ENCODE results near the gene TBC1D22B. TPM values are rescaled to one million over a fixed set of nuclear protein-coding genes. Genes with fewer than 3 reads are reported as not detected.

The TBC1D22B gene
- total and polyA plus RNA-seq, 2 of the 13 experiments (the other 11 are each of a cell fraction or from before 2014, with no cell fraction given) = 9.7 to 12.9 TPM

- TF ChIP-seq ZNF557 (CRISPR knock-in tag; IDR thresholded peaks at IDR 0.05) (peak; percentile 85; the same call in 1 of the 2 replicates), ZMAT3 (CRISPR knock-in tag; conservative IDR thresholded peaks at IDR 0.05) (peak; percentile 68), NRL (CRISPR knock-in tag; IDR thresholded peaks at IDR 0.05; ENCODE audit: borderline replicate concordance) (peak; percentile 66; the same call in 1 of the 2 replicates), FOXK1 (CRISPR knock-in tag; IDR thresholded peaks at IDR 0.05; ENCODE audit: borderline replicate concordance, low read depth) (0 out of 2 replicates have a peak, but pooled peaks have one; percentile 16), YY1 (IDR thresholded peaks at IDR 0.05; ENCODE audit: insufficient read depth, insufficient replicate concordance, low read depth, low read length) (peak; percentile 86), ZBTB40 (IDR thresholded peaks at IDR 0.05) (no peak), ZBTB40 (CRISPR knock-in tag; IDR thresholded peaks at IDR 0.05) (peak; percentile 69), NFRKB (IDR thresholded peaks at IDR 0.05) (no peak), NFE2 (CRISPR knock-in tag; IDR thresholded peaks at IDR 0.05) (no peak), ZSCAN12 (CRISPR knock-in tag; IDR thresholded peaks at IDR 0.05) (peak; percentile 83; the same call in 1 of the 2 replicates), ZNF44 (CRISPR knock-in tag; IDR thresholded peaks at IDR 0.05) (no peak), ARHGAP35 (CRISPR knock-in tag; IDR thresholded peaks at IDR 0.05; ENCODE audit: borderline replicate concordance) (no peak), HOXA5 (CRISPR knock-in tag; IDR thresholded peaks at IDR 0.05) (peak; percentile 89), GATAD2A (CRISPR knock-in tag; IDR thresholded peaks at IDR 0.05) (no peak), ZNF333 (CRISPR knock-in tag; IDR thresholded peaks at IDR 0.05; ENCODE audit: borderline replicate concordance) (no peak), SP2 (CRISPR knock-in tag; IDR thresholded peaks at IDR 0.05) (no peak; the same call in 1 of the 2 replicates), HNRNPK (IDR thresholded peaks at IDR 0.05; ENCODE audit: low read depth, low read length, poor library complexity, severe bottlenecking) (peak; percentile 84), MEIS2 (CRISPR knock-in tag; IDR thresholded peaks at IDR 0.05) (peak; percentile 81), THAP11 (CRISPR knock-in tag; IDR thresholded peaks at IDR 0.05) (peak; percentile 56; the same call in 1 of the 2 replicates), ZFX (CRISPR knock-in tag; IDR thresholded peaks at IDR 0.05; ENCODE audit: low read depth) (peak; percentile 79; the same call in 1 of the 2 replicates), ZNF441 (CRISPR knock-in tag; IDR thresholded peaks at IDR 0.05; ENCODE audit: borderline replicate concordance) (peak; percentile 58), CEBPG (CRISPR knock-in tag; IDR thresholded peaks at IDR 0.05) (peak; percentile 28; the same call in 1 of the 2 replicates), TCF7 (IDR thresholded peaks at IDR 0.05; ENCODE audit: low read depth) (no peak), GTF2F1 (IDR thresholded peaks at IDR 0.05; ENCODE audit: low read length) (no peak)
Observed at GRCh38 chr6:37353761-37354525, 96.4 kb downstream of the TBC1D22B start, which contains the start of gene RNF8 (continued).

Measured in HepG2 (cell line).